K562 (cell line): ENCODE measurements around the gene RGS9BP. TPM values are rescaled to one million over a fixed set of nuclear protein-coding genes. Genes with fewer than 3 reads are reported as not detected.

ENCODE experiments used
- ATAC-seq: fragments of 200-7000 bp; cut with Tn5 transposase; 3 replicates; pipeline ENCODE4 v1.9.1; 2020; ENCODE audit warnings: moderate library complexity
- BruUV-seq: library from RNA; stranded (reverse); fragments of 400-500 nt; replicated peaks from 2 replicates; lab custom pipeline; 2021; lab: Mats Ljungman, UMichigan
- CTCF ChIA-PET: fragments of 300-600 bp; formaldehyde crosslinking; extraction: SDS; loops from one replicate; lab custom pipeline; 2021; ENCODE audit warnings: low intra/inter-chr PET ratio; lab: Yijun Ruan, JAX
- POLR2A ChIA-PET: fragments of 300-600, 350-650 bp; sonication (Branson Sonifier 250); formaldehyde crosslinking; extraction: SDS; loops from one replicate; lab custom pipeline; 2021; ENCODE audit warnings: antibody characterized with exemption, inconsistent platforms; lab: Yijun Ruan, JAX
- DNase-seq, 4 experiments: peaks; one replicate each; pipeline versions ENCODE4 v3.0.0 to v3.0.0-alpha.2; 2011 to 2018; ENCODE audit warnings: low spot score in 3 of 4, mixed read lengths in 3 of 4; ENCODE audit errors: extremely low read depth in 1 of 4
- FAIRE-seq: peaks from 2 replicates; lab custom pipeline; 2011; peaks lifted over from hg19 to GRCh38; lab: Jason Lieb, UNC
- H2AFZ ChIP-seq: 2 replicates; pipeline ENCODE4 v1.6.0; 2011; ENCODE audit warnings: low read depth, low read length, control low read depth, inconsistent platforms
- H3K27ac ChIP-seq: fragments of 200-600 bp; 3 replicates; pipeline ENCODE4 v1.8.0; 2011; ENCODE audit warnings: low read depth, mild to moderate bottlenecking, control low read depth, inconsistent platforms, low read length, moderate library complexity, mixed read lengths; ENCODE audit errors: extremely low read depth
- H3K27me3 ChIP-seq, 2 experiments: fragments of 300-600 bp in 1 of 2; 2 replicates in 1 of 2; 3 replicates in 1 of 2; pipeline versions ENCODE4 v1.6.0 to v1.8.0; 2011; ENCODE audit warnings: inconsistent platforms in 2 of 2, low read length in 2 of 2, mild to moderate bottlenecking in 1 of 2, mixed read lengths in 1 of 2, moderate library complexity in 1 of 2; ENCODE audit not compliant: control insufficient read depth in 2 of 2, insufficient read depth in 2 of 2
- H3K36me3 ChIP-seq: fragments of 300-600 bp; 3 replicates; pipeline ENCODE4 v1.8.0; 2011; ENCODE audit warnings: mild to moderate bottlenecking, low read length, inconsistent platforms; ENCODE audit not compliant: control insufficient read depth, insufficient read depth
- H3K4me1 ChIP-seq, 2 experiments: fragments of 200-600 bp in 1 of 2; replicated peaks in 1 of 2; 2 replicates in 1 of 2; 3 replicates in 1 of 2; pipeline versions ENCODE4 v1.5.1 to v1.8.0; 2011; ENCODE audit warnings: inconsistent platforms in 2 of 2, low read length in 2 of 2, mild to moderate bottlenecking in 1 of 2, mixed read lengths in 1 of 2, moderate library complexity in 1 of 2; ENCODE audit not compliant: control insufficient read depth in 2 of 2, insufficient read depth in 2 of 2
- H3K4me2 ChIP-seq: 2 replicates; pipeline ENCODE4 v1.6.1; 2011; ENCODE audit warnings: low read length, control low read depth, inconsistent platforms, mixed read lengths; ENCODE audit not compliant: insufficient read depth
- H3K4me3 ChIP-seq: fragments of 200-600 bp; sonication (generic), shearing (Covaris generic); 2 replicates; pipeline ENCODE4 v1.5.1; 2016; ENCODE audit warnings: control low read depth, inconsistent platforms
- H3K79me2 ChIP-seq: fragments of 200-600 bp; 3 replicates; pipeline ENCODE4 v1.8.0; 2011; ENCODE audit warnings: low read length, inconsistent platforms; ENCODE audit not compliant: control insufficient read depth, insufficient read depth
- H3K9ac ChIP-seq, 2 experiments: 2 replicates each; pipeline versions ENCODE4 v1.6.0 to v1.6.1; 2011; ENCODE audit warnings: low read depth in 2 of 2, low read length in 2 of 2, control low read depth in 1 of 2, inconsistent platforms in 1 of 2, mild to moderate bottlenecking in 1 of 2, mixed read lengths in 1 of 2; ENCODE audit not compliant: insufficient read depth in 1 of 2
- H3K9me1 ChIP-seq: one replicate; pipeline ENCODE4 v1.6.0; 2011; ENCODE audit warnings: inconsistent platforms, mild to moderate bottlenecking, low read length, moderate library complexity; ENCODE audit not compliant: control insufficient read depth, insufficient read depth
- H3K9me3 ChIP-seq: replicated peaks from 2 replicates; pipeline ENCODE4 v1.5.1; 2011; ENCODE audit warnings: low read depth, low read length, inconsistent platforms; ENCODE audit not compliant: control insufficient read depth, insufficient read depth
- H4K20me1 ChIP-seq: replicated peaks from 2 replicates; pipeline ENCODE4 v1.6.1; 2011; ENCODE audit warnings: low read length, inconsistent platforms, mixed read lengths; ENCODE audit not compliant: control insufficient read depth, insufficient read depth
- BACH1 ChIP-seq: fragments of 200-800 bp; sonication (Bioruptor generic); IDR thresholded peaks from 2 replicates; pipeline ENCODE4 v1.6.1; 2016; ENCODE audit warnings: missing genetic modification characterization, missing compliant biosample characterization
- MYNN ChIP-seq, 2 experiments: sonication (generic); formaldehyde crosslinking in 1 of 2; IDR thresholded peaks; 2 replicates each; pipeline versions ENCODE4 v1.5.0 to v1.6.1; 2016 to 2020; ENCODE audit warnings: antibody characterized with exemption in 1 of 2, missing genetic modification reagents in 1 of 2
- POLR2G ChIP-seq: fragments of 200-400 bp; formaldehyde crosslinking; IDR thresholded peaks from 2 replicates; pipeline ENCODE4 v1.6.1; 2017; ENCODE audit warnings: low read depth, mild to moderate bottlenecking, antibody characterized with exemption, low read length, moderate library complexity
- TEAD1 ChIP-seq, 2 experiments: fragments of 450-650 bp in 1 of 2; sonication (generic) in 1 of 2; formaldehyde crosslinking; IDR thresholded peaks; 2 replicates each; pipeline versions ENCODE4 v1.4.0 to v1.8.0; 2020 to 2022; ENCODE audit warnings: mild to moderate bottlenecking in 2 of 2, missing genetic modification reagents in 1 of 2
- WGBS: fragments of 100-300 bp; shearing (Covaris generic); methylation state at CpG from one replicate; pipeline ENCODE4 v1.1.6; 2016; ENCODE audit warnings: low coverage, mixed read lengths; ENCODE audit not compliant: insufficient coverage; ENCODE audit errors: missing lambda C conversion rate; 5-methylcytosine and 5-hydroxymethylcytosine counted together
- in situ Hi-C: fragments of 300-500 bp; cut with MboI; formaldehyde crosslinking; loops from 4 replicates; pipeline ENCODE4 v1.15.0; 2018; ENCODE audit warnings: inconsistent platforms, mixed read lengths
- intact Hi-C: fragments of 100-400 bp; cut with micrococcal nuclease; formaldehyde crosslinking; loops from 2 replicates; pipeline ENCODE4 v1.14.2; 2022
- polyA plus RNA-seq, 8 experiments: library from polyadenylated mRNA; depleted of rRNA in 4 of 8; stranded (reverse) in 5 of 8; unstranded in 3 of 8; fragments of >200 nt; fragmentation: Nextera tagmentation in 2 of 8; fragmentation: Illumina TruSeq in 1 of 8; extraction: Ambion mirVana in 2 of 8; extraction: Trizol in 1 of 8; gene quantifications; 2 replicates each; pipeline versions ENCODE4 v1.2.1 to v1.2.3, GENCODE V29; 2011 to 2014; ENCODE audit warnings: inconsistent platforms in 1 of 8, missing spikeins in 1 of 8
- total RNA-seq, 7 experiments: library from RNA; depleted of rRNA in 6 of 7; stranded (reverse); fragments of >200 nt in 6 of 7; fragmentation: Illumina TruSeq in 2 of 7; extraction: Trizol in 2 of 7; gene quantifications; 2 replicates each; pipeline versions ENCODE4 v1.2.1 to v1.2.3, GENCODE V29; 2011 to 2021; ENCODE audit warnings: low replicate concordance in 1 of 7
- TF ChIP-seq, protein P1 (sequence below): fragments of 200-400 bp; formaldehyde crosslinking; IDR thresholded peaks from 2 replicates; pipeline ENCODE4 v1.6.1; 2017; ENCODE audit warnings: mild to moderate bottlenecking, low read depth, low read length, moderate library complexity

RGS9BP gene
- total and polyA plus RNA-seq, 9 of the 15 experiments (the other 6 are each of a cell fraction or from before 2014, with no cell fraction given) = 0.03 to 1.3 (median 0.49) TPM

GRCh38 chr19:32653599-32653915, 22.1 kb upstream of the RGS9BP start:
- TF ChIP-seq, protein P1, sequence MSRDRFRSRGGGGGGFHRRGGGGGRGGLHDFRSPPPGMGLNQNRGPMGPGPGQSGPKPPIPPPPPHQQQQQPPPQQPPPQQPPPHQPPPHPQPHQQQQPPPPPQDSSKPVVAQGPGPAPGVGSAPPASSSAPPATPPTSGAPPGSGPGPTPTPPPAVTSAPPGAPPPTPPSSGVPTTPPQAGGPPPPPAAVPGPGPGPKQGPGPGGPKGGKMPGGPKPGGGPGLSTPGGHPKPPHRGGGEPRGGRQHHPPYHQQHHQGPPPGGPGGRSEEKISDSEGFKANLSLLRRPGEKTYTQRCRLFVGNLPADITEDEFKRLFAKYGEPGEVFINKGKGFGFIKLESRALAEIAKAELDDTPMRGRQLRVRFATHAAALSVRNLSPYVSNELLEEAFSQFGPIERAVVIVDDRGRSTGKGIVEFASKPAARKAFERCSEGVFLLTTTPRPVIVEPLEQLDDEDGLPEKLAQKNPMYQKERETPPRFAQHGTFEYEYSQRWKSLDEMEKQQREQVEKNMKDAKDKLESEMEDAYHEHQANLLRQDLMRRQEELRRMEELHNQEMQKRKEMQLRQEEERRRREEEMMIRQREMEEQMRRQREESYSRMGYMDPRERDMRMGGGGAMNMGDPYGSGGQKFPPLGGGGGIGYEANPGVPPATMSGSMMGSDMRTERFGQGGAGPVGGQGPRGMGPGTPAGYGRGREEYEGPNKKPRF = no peak
- TF ChIP-seq MYNN (IDR thresholded peaks at IDR 0.05) (no peak), MYNN (CRISPR knock-in tag; IDR thresholded peaks at IDR 0.05) (no peak), POLR2G (0 out of 2 replicates have a peak, but pooled peaks have one; percentile 23), BACH1 (tag) (no peak), TEAD1 (CRISPR knock-in tag; IDR thresholded peaks at IDR 0.05) (no peak)
- WGBS = 84% methylated on average over 9 of the region's 15 CpGs
- POLR2A ChIA-PET = no interaction called here

More at GRCh38 chr19:32653599-32653915, 22.1 kb upstream of the RGS9BP start:
- Histone ChIP-seq H3K9me3 (no peaks in the 10 kb centered on the region), H3K27me3 (no peaks in the 10 kb centered on the region), H3K36me3 (peaks cover 79% of the 10 kb centered on the region; the same call in 2 of the 3 replicates), H3K4me2 (no peak overlapping the region), H2AFZ (no peak overlapping the region), H3K9ac (no peak overlapping the region), H3K27ac (no peak overlapping the region), H3K79me2 (peaks cover 27% of the 10 kb centered on the region), H3K9me1 (no peaks in the 10 kb centered on the region), H3K4me1 (no peaks in the 10 kb centered on the region), H4K20me1 (0 out of 2 replicates have a peak, but pooled peaks cover 4% of the 10 kb centered on the region), H3K4me3 (no peak overlapping the region)
- BruUV-seq = no TSS peak
- in situ Hi-C loops = no loop called here
- CTCF ChIA-PET = no interaction called here
- no peak for FAIRE-seq
- intact Hi-C loops = no loop called here
- no peak for DNase-seq
- no peak for ATAC-seq
